Thoracic aorta (tissue), 2 donors: ENCODE measurements around the gene CD79A. TPM values are rescaled to one million over a fixed set of nuclear protein-coding genes. Genes with fewer than 3 reads are reported as not detected.
A peak's percentile ranks its signal among the peaks of the same experiment; 100 is the strongest.

ENCODE experiments used
- ATAC-seq: fragments of 150-250 bp; one replicate; pipeline ENCODE4 v1.8.0; 2017; ENCODE audit warnings: low read depth; ENCODE audit not compliant: insufficient number of reproducible peaks, low FRiP score
- DNase-seq: peaks from one replicate; pipeline ENCODE4 v3.0.0-alpha.2; 2020; ENCODE audit warnings: low spot score
- H3K27ac ChIP-seq, 2 donors: fragments of 200-600 bp; sonication (generic); 1 replicate in 1 of 2; 2 replicates in 1 of 2; pipeline ENCODE4 v1.5.1; 2016; ENCODE audit warnings: mild to moderate bottlenecking in 2 of 2, moderate library complexity in 2 of 2
- H3K27me3 ChIP-seq: fragments of 200-600 bp; sonication (generic); replicated peaks from 2 replicates; pipeline ENCODE4 v1.6.0; 2016; ENCODE audit warnings: mild to moderate bottlenecking; ENCODE audit not compliant: insufficient read depth
- H3K36me3 ChIP-seq: fragments of 200-600 bp; sonication (generic); one replicate; pipeline ENCODE4 v1.5.1; 2016
- H3K4me1 ChIP-seq, 2 donors: fragments of 200-600 bp; sonication (generic); 1 replicate in 1 of 2; 2 replicates in 1 of 2; pipeline versions ENCODE4 v1.5.1 to v1.6.0; 2016; ENCODE audit warnings: low read depth in 2 of 2, mild to moderate bottlenecking in 1 of 2; ENCODE audit not compliant: control insufficient read depth in 1 of 2
- H3K4me3 ChIP-seq: fragments of 200-600 bp; sonication (generic); 2 replicates; pipeline ENCODE4 v1.5.1; 2016; ENCODE audit warnings: mild to moderate bottlenecking
- H3K9me3 ChIP-seq: fragments of 200-600 bp; sonication (generic); 2 replicates; pipeline ENCODE4 v1.5.1; 2016
- total RNA-seq, 2 donors: library from RNA; depleted of rRNA; stranded (reverse); fragments of >200 nt; gene quantifications; one replicate each; pipeline versions ENCODE4 v1.1.0 to v1.2.3, GENCODE V29; 2016
- TF ChIP-seq, protein P1 (sequence below): fragments of 200-600 bp; sonication (generic); IDR thresholded peaks from one replicate; pipeline ENCODE4 v1.5.1; 2019; ENCODE audit warnings: antibody characterized with exemption

The CD79A gene
- total RNA-seq, 2 donors from 2014 or later: not detected

DNA sequence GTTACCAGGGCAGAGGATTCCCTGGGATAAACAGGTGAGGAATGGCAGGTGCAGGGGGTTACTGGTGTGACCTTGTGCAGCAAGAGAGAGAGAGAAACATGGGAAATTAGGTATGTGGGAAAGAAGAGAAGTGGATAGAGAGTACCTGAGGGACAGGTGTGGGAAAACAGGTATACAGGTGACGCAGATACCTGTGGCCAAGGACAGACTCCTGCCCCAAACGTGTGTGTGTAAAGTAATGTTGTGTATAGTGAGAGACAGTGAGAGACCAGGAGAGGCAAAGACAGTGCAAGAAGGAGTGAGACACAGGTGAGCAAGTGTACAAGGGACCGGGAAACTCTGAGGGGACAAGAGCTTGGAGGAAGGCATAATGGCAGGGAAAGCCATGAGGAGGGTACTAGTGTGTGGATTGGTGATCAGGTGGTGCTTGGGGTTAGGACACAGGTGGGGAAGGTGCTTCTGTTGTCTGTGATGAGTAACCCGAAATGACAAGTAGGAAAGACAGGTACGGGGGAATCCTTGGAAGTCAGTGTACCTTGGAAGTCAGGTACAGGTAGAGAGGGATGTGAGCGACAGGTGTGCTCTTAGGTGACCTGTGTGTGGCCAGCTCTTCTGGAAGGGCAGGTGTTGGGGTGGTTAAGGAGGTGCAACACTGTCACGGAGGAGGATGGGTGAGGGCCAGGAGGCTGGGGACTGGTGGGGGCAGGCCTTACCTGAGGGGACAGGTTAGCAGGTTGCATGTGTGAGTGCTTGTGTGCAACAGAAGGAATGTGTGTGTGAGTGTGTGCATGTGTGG lies 48.3 kb downstream of the CD79A start:
- TF ChIP-seq, protein P1, sequence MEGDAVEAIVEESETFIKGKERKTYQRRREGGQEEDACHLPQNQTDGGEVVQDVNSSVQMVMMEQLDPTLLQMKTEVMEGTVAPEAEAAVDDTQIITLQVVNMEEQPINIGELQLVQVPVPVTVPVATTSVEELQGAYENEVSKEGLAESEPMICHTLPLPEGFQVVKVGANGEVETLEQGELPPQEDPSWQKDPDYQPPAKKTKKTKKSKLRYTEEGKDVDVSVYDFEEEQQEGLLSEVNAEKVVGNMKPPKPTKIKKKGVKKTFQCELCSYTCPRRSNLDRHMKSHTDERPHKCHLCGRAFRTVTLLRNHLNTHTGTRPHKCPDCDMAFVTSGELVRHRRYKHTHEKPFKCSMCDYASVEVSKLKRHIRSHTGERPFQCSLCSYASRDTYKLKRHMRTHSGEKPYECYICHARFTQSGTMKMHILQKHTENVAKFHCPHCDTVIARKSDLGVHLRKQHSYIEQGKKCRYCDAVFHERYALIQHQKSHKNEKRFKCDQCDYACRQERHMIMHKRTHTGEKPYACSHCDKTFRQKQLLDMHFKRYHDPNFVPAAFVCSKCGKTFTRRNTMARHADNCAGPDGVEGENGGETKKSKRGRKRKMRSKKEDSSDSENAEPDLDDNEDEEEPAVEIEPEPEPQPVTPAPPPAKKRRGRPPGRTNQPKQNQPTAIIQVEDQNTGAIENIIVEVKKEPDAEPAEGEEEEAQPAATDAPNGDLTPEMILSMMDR: no peak
- Histone ChIP-seq H3K4me3 (no peak overlapping the region), H3K9me3 (no peaks in the 10 kb centered on the region), H3K27ac (no peak overlapping the region), H3K36me3 (no peaks in the 10 kb centered on the region), H3K27me3 (peaks cover 16% of the 10 kb centered on the region), H3K4me1 (peaks cover 9 to 12% of the 10 kb centered on the region in 2 donors)
- ATAC-seq (no peak), DNase-seq (no peak)

DNA sequence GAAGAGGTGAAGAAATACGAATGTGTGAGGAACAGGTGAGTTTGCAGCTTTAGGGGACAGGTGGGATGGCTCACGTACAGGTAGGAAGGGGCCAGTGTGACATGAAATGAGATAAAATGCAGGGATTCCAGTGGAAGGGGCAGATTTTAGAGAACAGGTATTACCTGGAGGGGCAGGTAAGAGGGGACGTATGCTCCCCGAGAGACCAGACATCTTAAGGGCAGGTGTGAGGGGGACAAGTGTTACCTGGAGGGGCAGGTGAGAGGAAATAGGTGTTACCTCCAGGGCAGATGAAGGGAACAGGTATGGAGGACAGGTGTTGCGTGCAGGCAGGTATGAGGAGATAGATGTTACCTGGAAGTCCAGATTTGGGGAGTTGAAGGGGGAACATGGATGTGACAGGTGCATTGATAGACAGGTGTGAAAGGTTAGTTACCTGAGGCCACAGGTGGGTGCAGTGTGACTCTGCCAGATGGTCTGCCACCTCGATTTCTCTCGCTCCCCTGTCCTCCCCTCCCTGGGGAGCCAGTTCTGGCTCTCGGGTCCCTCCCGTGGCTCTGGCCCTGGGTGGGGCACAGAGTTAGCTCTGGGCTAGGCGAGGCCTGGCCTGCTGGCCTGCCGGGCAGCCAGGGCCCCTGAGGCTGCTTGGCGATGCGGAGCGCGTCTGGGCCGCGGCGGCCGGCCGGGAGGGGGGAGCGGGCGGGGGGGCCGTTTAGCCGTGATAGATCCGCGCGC lies 49.1 kb downstream of the CD79A start:
- Histone ChIP-seq H3K27me3 (peaks cover 23% of the 10 kb centered on the region), H3K4me3 (no peak overlapping the region), H3K9me3 (no peaks in the 10 kb centered on the region), H3K27ac (no peak overlapping the region), H3K36me3 (no peaks in the 10 kb centered on the region), H3K4me1 (peaks cover 9 to 12% of the 10 kb centered on the region in 2 donors)
- ATAC-seq (no peak), DNase-seq (no peak)
- TF ChIP-seq, protein P1: no peak

DNA sequence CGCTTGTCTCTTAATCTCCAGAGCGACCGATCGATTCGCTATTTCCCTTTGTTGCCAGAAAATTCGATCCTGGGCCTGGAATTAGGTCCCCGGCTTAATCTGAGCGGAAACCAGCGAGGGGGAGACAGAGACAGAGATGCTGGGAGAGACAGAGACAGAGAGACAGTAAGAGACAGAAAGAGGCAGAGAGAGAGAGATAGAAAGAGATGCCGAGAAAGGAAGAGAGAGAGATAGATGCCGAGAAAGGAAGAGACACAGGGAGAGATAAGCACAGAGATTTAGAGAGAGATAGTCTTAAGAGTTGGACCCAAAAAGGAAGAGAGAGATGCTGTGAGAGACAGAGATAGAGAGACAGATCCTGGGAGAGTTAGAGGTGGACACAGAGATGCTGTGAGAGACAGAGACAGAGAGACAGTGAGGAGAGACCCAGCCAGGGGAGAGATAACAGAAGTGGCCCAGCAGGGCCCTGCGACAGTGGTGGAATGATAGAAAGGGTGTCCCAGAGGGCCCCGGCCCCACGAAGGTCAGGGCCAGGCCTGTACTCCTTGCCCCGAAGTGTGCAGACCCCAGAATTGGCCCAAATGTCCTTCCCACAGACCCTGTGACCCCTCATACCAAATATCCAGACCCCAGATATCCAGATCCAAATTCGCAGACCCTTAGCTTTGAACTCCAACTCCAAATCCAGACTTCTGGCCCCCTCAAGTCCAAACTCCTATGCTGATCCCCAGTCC lies 49.9 kb downstream of the CD79A start:
- H3K4me1 ChIP-seq: peaks cover 9 to 12% of the 10 kb centered on the region in 2 donors
- H3K9me3 ChIP-seq: no peaks in the 10 kb centered on the region
- H3K27ac ChIP-seq: no peak overlapping the region
- peaks cover 24% of the 10 kb centered on the region for H3K27me3 ChIP-seq
- TF ChIP-seq, protein P1: no peak
- no peaks in the 10 kb centered on the region for H3K36me3 ChIP-seq
- no peak for ATAC-seq
- H3K4me3 ChIP-seq: no peak overlapping the region
- DNase-seq: no peak

DNA sequence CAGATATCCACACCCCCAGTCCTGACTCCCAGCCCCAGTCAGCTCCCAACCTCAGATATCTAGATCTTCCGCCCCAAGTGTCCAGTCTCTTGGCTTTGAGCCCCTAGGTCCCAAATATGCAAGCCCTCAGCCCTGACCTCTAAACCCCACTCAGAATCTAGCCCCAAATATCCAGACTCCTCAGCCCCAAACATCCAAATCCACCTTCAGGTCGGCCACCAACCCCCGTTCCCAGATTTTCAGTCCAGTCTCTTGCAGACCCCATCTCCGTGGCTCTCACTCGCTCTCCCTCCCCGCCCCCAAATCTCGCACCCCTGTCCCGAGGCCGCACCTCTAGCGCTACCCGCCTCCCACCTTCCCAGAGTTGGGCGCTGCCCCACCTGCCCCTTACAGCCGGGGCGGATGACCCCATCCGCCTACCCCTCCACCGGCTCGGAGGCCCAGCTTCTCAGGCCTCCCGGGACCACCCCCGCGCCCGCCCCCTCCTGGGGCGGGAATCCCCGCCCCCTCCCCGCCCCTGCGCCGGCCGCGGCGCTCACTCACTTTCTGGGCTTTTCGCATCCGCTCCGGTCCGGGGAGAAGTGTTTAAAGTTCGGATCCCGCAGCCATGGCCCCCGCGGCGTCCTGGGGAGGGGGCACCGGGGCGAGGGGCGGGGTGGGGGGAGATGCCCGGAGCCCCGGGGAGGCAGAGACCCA lies 50.6 kb downstream of the CD79A start:
- H3K9me3 ChIP-seq: no peaks in the 10 kb centered on the region
- TF ChIP-seq, protein P1: no peak
- peak overlapping the region; percentile 69 for H3K4me3 ChIP-seq
- no peak for DNase-seq
- no peaks in the 10 kb centered on the region for H3K36me3 ChIP-seq
- peaks cover 9 to 12% of the 10 kb centered on the region in 2 donors for H3K4me1 ChIP-seq
- peaks cover 24% of the 10 kb centered on the region for H3K27me3 ChIP-seq
- H3K27ac ChIP-seq: no peak overlapping the region
- no peak for ATAC-seq
